GOT3 (cell line): ENCODE data around the gene TRNAU1AP.
"Not testable (repeated sequence)": the region's sequence is repeated elsewhere in the genome, so short reads cannot be mapped to it uniquely, and the experiment has no call there.

Experiments used
- DNase-seq: peaks from one replicate; lab custom pipeline; 2025; ENCODE audit warnings: mixed read lengths; lab: John Stamatoyannopoulos, UW

The TRNAU1AP gene

GRCh38 chr1:28521502-28522164 lies 31.3 kb upstream of the TRNAU1AP start:
- DNase-seq = no peak

GRCh38 chr1:28522537-28522936 lies 30.3 kb upstream of the TRNAU1AP start:
- DNase-seq = not testable (repeated sequence)

GRCh38 chr1:28525002-28525642 lies 27.8 kb upstream of the TRNAU1AP start:
- not testable (repeated sequence) for DNase-seq

GRCh38 chr1:28526886-28527285 lies 26.0 kb upstream of the TRNAU1AP start:
- DNase-seq = no peak

GRCh38 chr1:28530456-28530855 lies 22.4 kb upstream of the TRNAU1AP start:
- DNase-seq = no peak

- no peak for DNase-seq
Measured at GRCh38 chr1:28534671-28535070, 18.2 kb upstream of the TRNAU1AP start.

- no peak for DNase-seq
Measured at GRCh38 chr1:28535180-28535579, 17.7 kb upstream of the TRNAU1AP start.

GRCh38 chr1:28537457-28538199 lies 15.3 kb upstream of the TRNAU1AP start:
- no peak for DNase-seq

GRCh38 chr1:28538286-28538685 lies 14.6 kb upstream of the TRNAU1AP start:
- DNase-seq = no peak

GRCh38 chr1:28540651-28541050 lies 12.2 kb upstream of the TRNAU1AP start:
- DNase-seq = no peak

GRCh38 chr1:28541414-28542015 lies 11.4 kb upstream of the TRNAU1AP start:
- not testable (repeated sequence) for DNase-seq

GRCh38 chr1:28545246-28545628 lies 7.6 kb upstream of the TRNAU1AP start:
- no peak for DNase-seq

- no peak for DNase-seq
Measured at GRCh38 chr1:28548318-28548717, 4.6 kb upstream of the TRNAU1AP start.

- no peak for DNase-seq
Measured at GRCh38 chr1:28551381-28551780, 1.5 kb upstream of the TRNAU1AP start.

- no peak for DNase-seq
Measured at GRCh38 chr1:28560886-28561285, 8.0 kb downstream of the TRNAU1AP start.

GRCh38 chr1:28564310-28564709 lies 11.4 kb downstream of the TRNAU1AP start:
- DNase-seq = no peak

GRCh38 chr1:28565040-28565439 lies 12.2 kb downstream of the TRNAU1AP start:
- DNase-seq = no peak

GRCh38 chr1:28565726-28566125 lies 12.8 kb downstream of the TRNAU1AP start:
- no peak for DNase-seq

- DNase-seq = no peak
Measured at GRCh38 chr1:28566931-28567330, 14.0 kb downstream of the TRNAU1AP start.

- no peak for DNase-seq
Measured at GRCh38 chr1:28571911-28572310, 19.0 kb downstream of the TRNAU1AP start.

- not testable (repeated sequence) for DNase-seq
Measured at GRCh38 chr1:28572891-28573290, 20.0 kb downstream of the TRNAU1AP start.

GRCh38 chr1:28573564-28573963 lies 20.7 kb downstream of the TRNAU1AP start:
- DNase-seq = no peak
